Smooth muscle cell (in vitro differentiated cells): ENCODE data around the gene ACSL5. TPM values are rescaled to one million over a fixed set of nuclear protein-coding genes. Genes with fewer than 3 reads are reported as not detected.

Source experiments
- DNase-seq: peaks from one replicate; lab custom pipeline; 2025; ENCODE audit not compliant: unreplicated experiment; lab: John Stamatoyannopoulos, UW
- H2AFZ ChIP-seq: fragments of 200-600 bp; sonication (generic); 2 replicates; pipeline ENCODE4 v1.6.0; 2016; ENCODE audit warnings: antibody characterized with exemption, low read depth, mild to moderate bottlenecking
- H3F3A ChIP-seq: fragments of 200-600 bp; sonication (generic); 2 replicates; pipeline ENCODE4 v1.6.0; 2017; ENCODE audit warnings: antibody characterized with exemption, low read depth
- H3K27ac ChIP-seq: fragments of 200-600 bp; sonication (generic); 2 replicates; pipeline ENCODE4 v1.5.1; 2016; ENCODE audit warnings: low read depth, mild to moderate bottlenecking
- H3K27me3 ChIP-seq: fragments of 200-600 bp; sonication (generic); 2 replicates; pipeline ENCODE4 v1.6.1; 2016; ENCODE audit warnings: low read depth, mild to moderate bottlenecking
- H3K36me3 ChIP-seq: fragments of 200-600 bp; sonication (generic); 2 replicates; pipeline ENCODE4 v1.5.1; 2016; ENCODE audit warnings: low read depth
- H3K4me1 ChIP-seq: fragments of 200-600 bp; sonication (generic); 2 replicates; pipeline ENCODE4 v1.5.1; 2016; ENCODE audit warnings: low read depth
- H3K4me2 ChIP-seq: fragments of 200-600 bp; sonication (generic); 2 replicates; pipeline ENCODE4 v1.6.0; 2016; ENCODE audit warnings: mild to moderate bottlenecking
- H3K4me3 ChIP-seq: fragments of 200-600 bp; sonication (generic); 2 replicates; pipeline ENCODE4 v1.5.1; 2016; ENCODE audit warnings: mild to moderate bottlenecking
- H3K79me2 ChIP-seq: fragments of 200-600 bp; sonication (generic); 2 replicates; pipeline ENCODE4 v1.6.0; 2016; ENCODE audit warnings: low read depth, mild to moderate bottlenecking
- H3K9ac ChIP-seq: fragments of 200-600 bp; sonication (generic); 2 replicates; pipeline ENCODE4 v1.6.0; 2016; ENCODE audit warnings: low read depth
- H3K9me3 ChIP-seq: fragments of 200-600 bp; sonication (generic); replicated peaks from 2 replicates; pipeline ENCODE4 v1.5.1; 2016; ENCODE audit warnings: low read depth
- H4K20me1 ChIP-seq: fragments of 200-600 bp; sonication (generic); 2 replicates; pipeline ENCODE4 v1.6.0; 2016; ENCODE audit warnings: low read depth
- WGBS: methylation state at CpG from one replicate; pipeline ENCODE4 v1.1.7; 2016; ENCODE audit warnings: low lambda C conversion rate; 5-methylcytosine and 5-hydroxymethylcytosine counted together
- polyA plus RNA-seq: library from polyadenylated mRNA; unstranded; fragments of >200 nt; fragmentation: Nextera tagmentation; extraction: Ambion mirVana; gene quantifications from 2 replicates; pipeline ENCODE4 v1.2.1, GENCODE V29; 2016
- total RNA-seq: library from RNA; depleted of rRNA; stranded (reverse); fragments of >200 nt; gene quantifications from 2 replicates; pipeline ENCODE4 v1.2.3, GENCODE V29; 2014
- TF ChIP-seq, protein P1 (sequence below): fragments of 200-600 bp; sonication (generic); IDR thresholded peaks from 2 replicates; pipeline ENCODE4 v1.5.1; 2017; ENCODE audit warnings: borderline replicate concordance, mild to moderate bottlenecking, antibody characterized with exemption; ENCODE audit not compliant: insufficient read depth, poor library complexity, severe bottlenecking

The ACSL5 gene
- total and polyA plus RNA-seq, 2 experiments from 2014 or later: 0.61 TPM; not detected in 1

DNA sequence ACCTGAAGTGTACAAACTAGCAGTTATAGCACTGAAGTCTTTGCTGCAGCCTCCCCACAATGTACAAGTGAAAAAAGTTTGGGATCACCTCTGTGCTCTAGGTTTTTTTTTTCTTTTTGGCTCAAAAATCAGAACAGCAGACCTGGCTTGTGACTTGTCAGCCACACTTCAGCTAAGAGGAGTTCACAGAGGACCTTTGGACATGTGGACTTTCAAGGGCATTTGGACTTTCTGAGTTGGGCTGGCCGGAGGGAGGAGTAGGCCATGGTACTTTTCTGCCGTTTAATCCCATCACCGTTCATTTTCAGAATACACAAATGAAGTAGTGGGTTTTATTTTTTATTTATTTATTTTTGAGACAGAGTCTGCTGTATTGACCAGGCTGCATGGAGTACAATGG is 21.9 kb upstream of the ACSL5 start:
- Histone ChIP-seq H3K79me2 (no peaks in the 10 kb centered on the region), H3K9me3 (no peaks in the 10 kb centered on the region), H3K27ac (no peak overlapping the region), H3F3A (no peaks in the 10 kb centered on the region), H3K4me3 (no peak overlapping the region), H3K36me3 (no peaks in the 10 kb centered on the region), H4K20me1 (no peaks in the 10 kb centered on the region), H3K27me3 (no peaks in the 10 kb centered on the region), H2AFZ (no peak overlapping the region), H3K9ac (no peak overlapping the region), H3K4me1 (no peaks in the 10 kb centered on the region), H3K4me2 (no peak overlapping the region)
- WGBS: 67% methylated on average over 3 of the region's 3 CpGs
- DNase-seq: no peak
- TF ChIP-seq, protein P1, sequence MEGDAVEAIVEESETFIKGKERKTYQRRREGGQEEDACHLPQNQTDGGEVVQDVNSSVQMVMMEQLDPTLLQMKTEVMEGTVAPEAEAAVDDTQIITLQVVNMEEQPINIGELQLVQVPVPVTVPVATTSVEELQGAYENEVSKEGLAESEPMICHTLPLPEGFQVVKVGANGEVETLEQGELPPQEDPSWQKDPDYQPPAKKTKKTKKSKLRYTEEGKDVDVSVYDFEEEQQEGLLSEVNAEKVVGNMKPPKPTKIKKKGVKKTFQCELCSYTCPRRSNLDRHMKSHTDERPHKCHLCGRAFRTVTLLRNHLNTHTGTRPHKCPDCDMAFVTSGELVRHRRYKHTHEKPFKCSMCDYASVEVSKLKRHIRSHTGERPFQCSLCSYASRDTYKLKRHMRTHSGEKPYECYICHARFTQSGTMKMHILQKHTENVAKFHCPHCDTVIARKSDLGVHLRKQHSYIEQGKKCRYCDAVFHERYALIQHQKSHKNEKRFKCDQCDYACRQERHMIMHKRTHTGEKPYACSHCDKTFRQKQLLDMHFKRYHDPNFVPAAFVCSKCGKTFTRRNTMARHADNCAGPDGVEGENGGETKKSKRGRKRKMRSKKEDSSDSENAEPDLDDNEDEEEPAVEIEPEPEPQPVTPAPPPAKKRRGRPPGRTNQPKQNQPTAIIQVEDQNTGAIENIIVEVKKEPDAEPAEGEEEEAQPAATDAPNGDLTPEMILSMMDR: no peak

DNA sequence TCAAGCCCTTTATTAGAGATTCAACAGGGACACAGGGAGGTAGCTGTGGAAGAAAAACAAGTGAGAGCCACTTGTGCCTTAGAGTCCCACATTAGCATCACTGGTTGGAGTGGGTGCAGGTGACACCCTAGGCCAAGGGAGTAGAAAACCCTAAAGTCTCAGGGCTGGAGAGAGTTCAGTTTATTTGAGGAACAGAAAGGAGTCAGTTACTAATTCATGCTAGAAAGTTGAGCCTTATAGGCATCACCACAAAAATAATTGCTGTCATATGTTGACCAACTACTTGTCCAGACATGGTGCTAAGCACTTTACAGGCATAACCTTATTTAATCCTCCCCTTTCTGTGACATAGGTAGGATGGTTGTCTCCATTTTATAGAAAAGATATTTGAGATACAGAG is 20.9 kb upstream of the ACSL5 start:
- TF ChIP-seq, protein P1: no peak
- no peaks in the 10 kb centered on the region for H3K4me1 ChIP-seq
- H3K79me2 ChIP-seq: no peaks in the 10 kb centered on the region
- H3K27me3 ChIP-seq: no peaks in the 10 kb centered on the region
- H2AFZ ChIP-seq: no peak overlapping the region
- no peaks in the 10 kb centered on the region for H3K36me3 ChIP-seq
- no peak overlapping the region for H3K4me2 ChIP-seq
- no peak overlapping the region for H3K4me3 ChIP-seq
- H3F3A ChIP-seq: no peaks in the 10 kb centered on the region
- H3K27ac ChIP-seq: no peak overlapping the region
- H4K20me1 ChIP-seq: no peaks in the 10 kb centered on the region
- DNase-seq: no peak
- H3K9ac ChIP-seq: no peak overlapping the region
- no peaks in the 10 kb centered on the region for H3K9me3 ChIP-seq

DNA sequence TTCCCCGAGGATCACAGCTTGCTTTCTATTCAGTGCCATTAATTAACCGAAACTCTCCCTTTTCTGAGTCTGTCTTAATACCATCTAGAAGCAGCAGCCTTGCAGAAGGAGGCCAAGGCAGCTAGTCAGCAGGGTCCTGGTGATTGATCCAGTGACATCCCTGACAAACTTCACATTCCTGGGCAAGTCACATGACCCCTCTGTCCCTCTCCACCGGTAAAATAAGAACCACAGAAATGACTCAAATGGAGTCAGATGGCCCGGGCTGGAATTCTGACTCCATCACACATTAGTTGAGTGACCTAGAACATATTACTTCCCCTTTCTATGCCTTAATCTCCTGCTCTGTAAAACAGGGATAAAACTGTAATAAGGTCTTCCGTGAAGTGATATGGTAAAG is 17.2 kb upstream of the ACSL5 start:
- Histone ChIP-seq H3K36me3 (no peaks in the 10 kb centered on the region), H4K20me1 (no peaks in the 10 kb centered on the region), H3K4me1 (no peaks in the 10 kb centered on the region), H3K4me2 (no peak overlapping the region), H3K9me3 (no peaks in the 10 kb centered on the region), H2AFZ (no peak overlapping the region), H3K27me3 (no peaks in the 10 kb centered on the region), H3F3A (no peaks in the 10 kb centered on the region), H3K27ac (no peak overlapping the region), H3K4me3 (no peak overlapping the region), H3K9ac (no peak overlapping the region), H3K79me2 (no peaks in the 10 kb centered on the region)
- DNase-seq: no peak
- TF ChIP-seq, protein P1: no peak
- WGBS: 74% methylated on average over 5 of the region's 5 CpGs

DNA sequence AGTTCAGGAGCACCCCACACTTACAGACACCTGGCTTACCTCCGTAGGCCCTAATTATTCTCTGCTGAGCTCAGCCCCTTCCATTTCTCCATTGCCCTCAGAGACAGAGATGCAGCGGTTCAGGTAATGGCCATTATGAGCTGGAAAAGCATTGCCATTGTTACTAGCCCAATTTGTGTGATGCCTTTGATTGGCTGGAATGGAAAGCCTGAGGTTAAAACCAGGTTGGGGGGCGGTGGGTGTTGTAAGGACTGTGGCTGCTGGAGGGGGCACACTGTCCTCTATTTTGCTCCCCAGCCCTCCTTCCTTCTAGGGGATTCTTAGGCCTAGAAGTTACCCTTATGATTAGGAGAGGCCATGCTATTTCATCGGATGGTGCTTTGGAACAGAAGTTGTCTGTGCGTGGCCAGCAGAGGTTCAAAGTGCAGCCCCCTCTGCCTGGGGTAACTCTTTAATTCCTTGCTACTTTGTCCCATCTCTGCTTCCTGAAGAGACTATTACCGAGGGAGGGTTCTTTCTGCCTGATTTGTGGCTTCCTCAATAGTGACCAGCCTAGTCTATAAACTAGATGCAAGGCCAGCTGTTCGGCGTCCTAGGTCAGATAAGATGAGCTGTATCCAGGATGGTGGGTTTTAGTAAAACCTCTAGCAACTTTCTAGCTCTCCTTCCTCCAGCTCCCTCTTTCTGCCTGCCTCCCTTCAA is 14.2 kb upstream of the ACSL5 start:
- H3K79me2 ChIP-seq: no peaks in the 10 kb centered on the region
- H3K36me3 ChIP-seq: no peaks in the 10 kb centered on the region
- no peaks in the 10 kb centered on the region for H4K20me1 ChIP-seq
- no peak overlapping the region for H3K4me3 ChIP-seq
- H3K9me3 ChIP-seq: no peaks in the 10 kb centered on the region
- no peak for DNase-seq
- H3K27ac ChIP-seq: no peak overlapping the region
- no peaks in the 10 kb centered on the region for H3K27me3 ChIP-seq
- no peaks in the 10 kb centered on the region for H3F3A ChIP-seq
- no peak overlapping the region for H2AFZ ChIP-seq
- H3K4me2 ChIP-seq: no peak overlapping the region
- TF ChIP-seq, protein P1: no peak
- H3K9ac ChIP-seq: no peak overlapping the region
- 57% methylated on average over 8 of the region's 8 CpGs for WGBS
- no peaks in the 10 kb centered on the region for H3K4me1 ChIP-seq
